Liver (tissue), 9 donors: ENCODE data around the gene VNN1. TPM values are rescaled to one million over a fixed set of nuclear protein-coding genes. Genes with fewer than 3 reads are reported as not detected.
A peak's percentile ranks its signal among the peaks of the same experiment; 100 is the strongest.

ENCODE experiments used
- DNase-seq: peaks from one replicate; pipeline ENCODE4 v3.0.0-alpha.2; 2017; ENCODE audit warnings: low spot score
- H3K27ac ChIP-seq, 2 donors: one replicate each; pipeline ENCODE4 v1.7.0; 2013; ENCODE audit warnings: inconsistent platforms in 2 of 2, low read length in 2 of 2, control low read depth in 1 of 2, low read depth in 1 of 2, mild to moderate bottlenecking in 1 of 2
- H3K27me3 ChIP-seq, 4 donors: one replicate each; pipeline versions ENCODE4 v1.6.1 to v1.7.0; 2013; ENCODE audit warnings: low read length in 3 of 4, inconsistent platforms in 1 of 4, mild to moderate bottlenecking in 1 of 4, moderate library complexity in 1 of 4; ENCODE audit not compliant: control insufficient read depth in 4 of 4, insufficient read depth in 4 of 4
- H3K36me3 ChIP-seq, 4 donors: one replicate each; pipeline versions ENCODE4 v1.6.1 to v1.7.0; 2013; ENCODE audit warnings: low read length in 3 of 4, mild to moderate bottlenecking in 3 of 4, low read depth in 1 of 4, moderate library complexity in 1 of 4; ENCODE audit not compliant: control insufficient read depth in 4 of 4, insufficient read depth in 3 of 4
- H3K4me1 ChIP-seq, 4 donors: one replicate each; pipeline versions ENCODE4 v1.6.1 to v1.7.0; 2013; ENCODE audit warnings: low read length in 3 of 4, mild to moderate bottlenecking in 3 of 4, moderate library complexity in 1 of 4; ENCODE audit not compliant: control insufficient read depth in 4 of 4, insufficient read depth in 4 of 4
- H3K4me3 ChIP-seq, 3 donors: one replicate each; pipeline versions ENCODE4 v1.6.1 to v1.7.0; 2013; ENCODE audit warnings: low read length in 3 of 3, control low read depth in 1 of 3, low read depth in 1 of 3, mild to moderate bottlenecking in 1 of 3
- H3K9ac ChIP-seq, 2 donors: one replicate each; pipeline ENCODE4 v1.7.0; 2013; ENCODE audit warnings: low read length in 2 of 2, mild to moderate bottlenecking in 2 of 2, moderate library complexity in 2 of 2, control low read depth in 1 of 2, low read depth in 1 of 2
- H3K9me3 ChIP-seq, 4 donors: one replicate each; pipeline versions ENCODE4 v1.6.1 to v1.7.0; 2013; ENCODE audit warnings: low read length in 3 of 4; ENCODE audit not compliant: control insufficient read depth in 4 of 4
- ATF3 ChIP-seq: IDR thresholded peaks from 2 replicates; pipeline ENCODE4 v1.6.1; 2016; ENCODE audit warnings: antibody characterized with exemption
- CTCF ChIP-seq: fragments of 150-350 bp; IDR thresholded peaks from 2 replicates; pipeline ENCODE4 v1.5.1; 2017; ENCODE audit warnings: improper control_type of control experiment, low read depth, low read length; ENCODE audit not compliant: missing input control
- EGR1 ChIP-seq, 2 donors: IDR thresholded peaks; 2 replicates each; pipeline ENCODE4 v1.6.1; 2016 to 2018; ENCODE audit warnings: antibody characterized with exemption in 2 of 2, low read depth in 2 of 2
- FOXA1 ChIP-seq: IDR thresholded peaks from 2 replicates; pipeline ENCODE4 v1.6.1; 2016; ENCODE audit warnings: antibody characterized with exemption
- FOXA2 ChIP-seq: IDR thresholded peaks from 2 replicates; pipeline ENCODE4 v1.6.1; 2016; ENCODE audit warnings: antibody characterized with exemption
- GABPA ChIP-seq, 2 donors: IDR thresholded peaks in 1 of 2; conservative IDR thresholded peaks in 1 of 2; 2 replicates each; pipeline ENCODE4 v1.6.1; 2016; ENCODE audit warnings: antibody characterized with exemption in 2 of 2, mild to moderate bottlenecking in 1 of 2, moderate library complexity in 1 of 2
- HNF4A ChIP-seq, 2 donors: conservative IDR thresholded peaks; 2 replicates each; pipeline ENCODE4 v1.6.1; 2016; ENCODE audit warnings: antibody characterized with exemption in 2 of 2, mild to moderate bottlenecking in 2 of 2
- HNF4G ChIP-seq: IDR thresholded peaks from 2 replicates; pipeline ENCODE4 v1.6.1; 2016; ENCODE audit warnings: antibody characterized with exemption
- JUND ChIP-seq, 2 donors: IDR thresholded peaks; 2 replicates each; pipeline ENCODE4 v1.6.1; 2016; ENCODE audit warnings: antibody characterized with exemption in 2 of 2
- MAX ChIP-seq: IDR thresholded peaks from 2 replicates; pipeline ENCODE4 v1.6.1; 2016; ENCODE audit warnings: antibody characterized with exemption
- NR2F2 ChIP-seq: IDR thresholded peaks from 2 replicates; pipeline ENCODE4 v1.6.1; 2016; ENCODE audit warnings: antibody characterized with exemption
- RAD21 ChIP-seq, 2 donors: IDR thresholded peaks; 2 replicates each; pipeline ENCODE4 v1.6.1; 2016; ENCODE audit warnings: antibody characterized with exemption in 2 of 2, mild to moderate bottlenecking in 2 of 2
- REST ChIP-seq: IDR thresholded peaks from 2 replicates; pipeline ENCODE4 v1.6.1; 2016; ENCODE audit warnings: antibody characterized with exemption, mild to moderate bottlenecking
- RXRA ChIP-seq, 2 donors: IDR thresholded peaks; 2 replicates each; pipeline ENCODE4 v1.6.1; 2017 to 2018; ENCODE audit warnings: antibody characterized with exemption in 2 of 2, mild to moderate bottlenecking in 1 of 2
- SP1 ChIP-seq: IDR thresholded peaks from 2 replicates; pipeline ENCODE4 v1.6.1; 2018; ENCODE audit warnings: antibody characterized with exemption, mild to moderate bottlenecking
- TAF1 ChIP-seq: conservative IDR thresholded peaks from 2 replicates; pipeline ENCODE4 v1.6.1; 2016; ENCODE audit warnings: antibody characterized with exemption, mild to moderate bottlenecking
- ZBTB33 ChIP-seq: IDR thresholded peaks from 2 replicates; pipeline ENCODE4 v1.6.1; 2016; ENCODE audit warnings: antibody characterized with exemption
- WGBS: extraction: QIAGEN DNeasy Blood & Tissue Kit; methylation state at CpG from one replicate; pipeline ENCODE4 v1.1.7; 2013; 5-methylcytosine and 5-hydroxymethylcytosine counted together
- polyA plus RNA-seq, 2 donors: library from polyadenylated mRNA; stranded (reverse) in 1 of 2; unstranded in 1 of 2; fragments of 200-250 nt in 1 of 2; fragments of >200 nt in 1 of 2; fragmentation: Nextera tagmentation in 1 of 2; extraction: Ambion mirVana in 1 of 2; gene quantifications; one replicate each; pipeline versions ENCODE4 v1.2.1 to v1.2.3, GENCODE V29; 2013 to 2015
- total RNA-seq, 2 donors: library from RNA; depleted of rRNA; stranded (reverse); fragments of >200 nt; gene quantifications; one replicate each; pipeline ENCODE4 v1.2.3, GENCODE V29; 2014
- donor health status: healthy.
- donor health status: healthy.
- donor health status: healthy.
- donor health status: healthy.
- donor health status: healthy.

Gene VNN1
- total and polyA plus RNA-seq, 4 donors = 2.7 to 132 (median 58.8) TPM

GRCh38 chr6:132731086-132731485 is 17.2 kb upstream of the VNN1 start:
- H3K9me3 ChIP-seq = no peaks in the 10 kb centered on the region
- 89% methylated on average over 2 of the region's 2 CpGs for WGBS
- peak overlapping the region; percentile 43 to 56 for H3K9ac ChIP-seq
- H3K4me1 ChIP-seq = peaks cover 3 to 26% (median 13%) of the 10 kb centered on the region in 4 donors
- peak overlapping the region; percentile 82 to 99 for H3K27ac ChIP-seq
- no peak for DNase-seq
- H3K27me3 ChIP-seq = no peaks in the 10 kb centered on the region
- TF ChIP-seq REST = no peak
- TF ChIP-seq SP1 = no peak
- no peak for TF ChIP-seq ATF3
- no peak for TF ChIP-seq NR2F2
- no peak for TF ChIP-seq HNF4G
- no peak for TF ChIP-seq RAD21 (IDR thresholded peaks at IDR 0.05)
- no peak for TF ChIP-seq GABPA (IDR thresholded peaks at IDR 0.05 in 1 of 2, conservative IDR thresholded peaks at IDR 0.05 in 1 of 2)
- no peak for TF ChIP-seq ZBTB33
- no peak for TF ChIP-seq FOXA2
- no peak for TF ChIP-seq MAX
- no peak for TF ChIP-seq TAF1
- TF ChIP-seq FOXA1 = no peak
- TF ChIP-seq CTCF = no peak
- no peak for TF ChIP-seq EGR1 (IDR thresholded peaks at IDR 0.05; ENCODE audit: low read depth in 2 of 2)
- TF ChIP-seq HNF4A (conservative IDR thresholded peaks at IDR 0.05) = no peak
- no peak for TF ChIP-seq JUND (IDR thresholded peaks at IDR 0.05)
- no peak for TF ChIP-seq RXRA (IDR thresholded peaks at IDR 0.05)
- peaks cover 0 to 8% (median 4%) of the 10 kb centered on the region in 4 donors for H3K36me3 ChIP-seq
- H3K4me3 ChIP-seq = peak overlapping the region in 2 of 3 donors; percentile 67 to 83
